ENCODE measurements around the gene OSBPL5. TPM values are rescaled to one million over a fixed set of nuclear protein-coding genes. Genes with fewer than 3 reads are reported as not detected.

Gene OSBPL5
- total RNA-seq, 4 donors from 2014 or later = 39.9 to 94.0 (median 66.4) TPM

DNA sequence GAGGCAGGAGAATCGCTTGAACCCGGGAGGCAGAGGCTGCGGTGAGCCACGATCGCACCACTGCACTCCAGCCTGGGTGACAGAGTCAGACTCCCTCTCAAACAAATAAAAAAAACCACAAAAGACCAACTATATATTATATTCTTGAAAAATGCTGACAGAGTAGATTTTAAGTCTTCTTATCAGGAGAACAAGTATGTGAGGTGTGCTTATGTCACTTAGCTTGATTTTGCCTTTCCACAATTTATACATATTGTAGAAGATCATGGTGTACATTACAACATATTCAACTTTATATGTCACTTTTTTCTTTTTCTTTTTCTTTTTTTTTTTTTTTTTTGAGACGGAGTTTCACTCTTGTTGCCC is 83.7 kb downstream of the OSBPL5 start:
- ATAC-seq = no peak
- H3K4me1 ChIP-seq = no peaks in the 10 kb centered on the region
- WGBS, 2 donors (ENCODE audit: low coverage in 1 of 2) = 67 to 82% methylated on average over 2 to 4 of the region's 6 CpGs
- peaks cover 42% of the 10 kb centered on the region for H3K27me3 ChIP-seq
- H3K4me3 ChIP-seq = no peak overlapping the region
- no peaks in the 10 kb centered on the region for H3K36me3 ChIP-seq
- H3K27ac ChIP-seq = no peak overlapping the region
- no peaks in the 10 kb centered on the region for H3K9me3 ChIP-seq
- TF ChIP-seq POLR2AphosphoS5 (IDR thresholded peaks at IDR 0.05) = no peak
- TF ChIP-seq, protein P1, sequence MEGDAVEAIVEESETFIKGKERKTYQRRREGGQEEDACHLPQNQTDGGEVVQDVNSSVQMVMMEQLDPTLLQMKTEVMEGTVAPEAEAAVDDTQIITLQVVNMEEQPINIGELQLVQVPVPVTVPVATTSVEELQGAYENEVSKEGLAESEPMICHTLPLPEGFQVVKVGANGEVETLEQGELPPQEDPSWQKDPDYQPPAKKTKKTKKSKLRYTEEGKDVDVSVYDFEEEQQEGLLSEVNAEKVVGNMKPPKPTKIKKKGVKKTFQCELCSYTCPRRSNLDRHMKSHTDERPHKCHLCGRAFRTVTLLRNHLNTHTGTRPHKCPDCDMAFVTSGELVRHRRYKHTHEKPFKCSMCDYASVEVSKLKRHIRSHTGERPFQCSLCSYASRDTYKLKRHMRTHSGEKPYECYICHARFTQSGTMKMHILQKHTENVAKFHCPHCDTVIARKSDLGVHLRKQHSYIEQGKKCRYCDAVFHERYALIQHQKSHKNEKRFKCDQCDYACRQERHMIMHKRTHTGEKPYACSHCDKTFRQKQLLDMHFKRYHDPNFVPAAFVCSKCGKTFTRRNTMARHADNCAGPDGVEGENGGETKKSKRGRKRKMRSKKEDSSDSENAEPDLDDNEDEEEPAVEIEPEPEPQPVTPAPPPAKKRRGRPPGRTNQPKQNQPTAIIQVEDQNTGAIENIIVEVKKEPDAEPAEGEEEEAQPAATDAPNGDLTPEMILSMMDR (IDR thresholded peaks at IDR 0.05) = no peak

DNA sequence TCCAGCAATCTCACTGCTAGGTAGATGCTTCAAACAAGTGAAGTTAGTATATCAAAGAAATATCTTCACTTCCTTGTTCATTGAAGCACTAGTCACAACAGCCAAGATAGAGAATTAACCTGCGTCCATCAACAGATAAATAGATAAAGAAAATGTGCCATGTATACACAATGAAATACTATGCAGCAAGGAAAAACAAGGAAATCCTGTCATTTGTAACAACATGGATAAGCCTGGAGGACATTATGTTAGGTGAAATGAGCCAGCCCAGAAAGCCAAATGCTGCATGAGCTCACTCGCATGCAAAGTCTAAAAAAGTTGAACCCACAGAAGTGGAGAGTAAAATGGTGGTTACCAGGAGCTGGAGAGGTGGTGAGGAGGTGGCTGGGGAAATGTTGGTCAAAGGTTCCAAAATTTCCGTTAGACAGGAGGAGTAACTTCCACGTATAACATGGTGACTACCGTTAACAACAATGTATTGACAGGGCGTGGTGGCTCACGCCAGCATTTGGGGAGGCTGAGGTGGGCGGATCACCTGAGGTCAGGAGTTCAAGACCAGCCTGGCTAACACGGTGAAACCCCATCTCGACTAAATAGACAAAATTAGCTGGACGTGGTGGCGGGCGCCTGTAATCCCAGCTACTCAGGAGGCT is 84.3 kb downstream of the OSBPL5 start:
- Histone ChIP-seq H3K9me3 (no peaks in the 10 kb centered on the region), H3K4me3 (no peak overlapping the region), H3K4me1 (no peaks in the 10 kb centered on the region), H3K27ac (no peak overlapping the region), H3K27me3 (peaks cover 42% of the 10 kb centered on the region), H3K36me3 (no peaks in the 10 kb centered on the region)
- ATAC-seq = no peak
- TF ChIP-seq POLR2A (IDR thresholded peaks at IDR 0.05) (no peak), EP300 (IDR thresholded peaks at IDR 0.05) (no peak), POLR2AphosphoS5 (IDR thresholded peaks at IDR 0.05) (no peak)
- TF ChIP-seq, protein P1 (IDR thresholded peaks at IDR 0.05) = no peak
- WGBS, 2 donors (ENCODE audit: low coverage in 1 of 2) = 78 to 89% methylated on average over 12 to 13 of the region's 13 CpGs

DNA sequence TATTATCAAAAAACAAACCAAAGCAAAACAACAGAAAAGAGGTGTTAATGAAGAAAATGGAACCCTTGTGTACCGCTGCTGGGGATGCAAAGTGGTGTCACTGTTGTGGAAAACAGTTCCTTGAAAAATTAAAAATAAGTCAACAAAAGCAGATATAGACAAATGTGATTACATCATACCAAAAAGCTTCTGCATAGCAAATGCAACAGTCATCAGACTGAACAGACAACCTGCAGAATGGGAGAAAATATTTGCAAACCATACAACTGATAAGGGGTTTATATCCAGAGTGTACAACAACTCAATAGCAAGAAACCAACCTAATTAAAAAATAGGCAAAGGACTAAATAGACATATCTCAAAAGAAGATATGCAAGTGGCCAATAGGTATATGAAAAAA is 85.0 kb downstream of the OSBPL5 start:
- no peak for TF ChIP-seq POLR2AphosphoS5 (IDR thresholded peaks at IDR 0.05)
- TF ChIP-seq, protein P1 (IDR thresholded peaks at IDR 0.05) = no peak
- TF ChIP-seq POLR2A (IDR thresholded peaks at IDR 0.05) = no peak
- TF ChIP-seq EP300 (IDR thresholded peaks at IDR 0.05) = no peak
- ATAC-seq = no peak
- H3K4me1 ChIP-seq = no peaks in the 10 kb centered on the region

DNA sequence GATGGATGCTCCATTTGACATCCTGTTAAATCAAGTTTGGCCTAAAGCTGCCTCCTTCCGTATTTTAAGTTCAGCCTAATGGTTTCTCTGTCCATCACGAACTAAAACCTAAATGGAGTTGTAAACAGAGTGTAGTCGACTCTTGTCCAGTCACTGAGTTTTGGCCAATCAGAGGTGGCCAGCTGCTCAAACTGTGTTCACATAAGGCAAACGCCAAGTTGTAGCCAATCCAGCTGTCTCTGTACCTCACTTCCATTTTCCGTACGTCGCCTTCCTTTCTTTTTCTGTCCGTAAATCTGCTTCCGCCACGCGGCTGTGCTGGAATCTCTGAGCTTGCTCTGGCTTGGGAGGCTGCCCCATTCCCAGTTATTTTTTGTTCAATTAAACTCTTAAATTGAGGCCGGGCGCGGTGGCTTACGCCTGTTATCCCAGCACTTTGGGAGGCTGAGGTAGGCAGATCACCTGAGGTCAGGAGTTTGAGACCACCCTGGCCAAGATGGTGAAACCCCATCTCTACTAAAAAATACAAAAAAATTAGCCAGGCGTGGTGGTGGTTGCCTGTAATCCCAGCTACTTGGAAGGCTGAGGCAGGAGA is 87.2 kb downstream of the OSBPL5 start:
- WGBS, 2 donors (ENCODE audit: low coverage in 1 of 2) = 77 to 79% methylated on average over 12 to 14 of the region's 16 CpGs
- H3K27me3 ChIP-seq = peaks cover 42% of the 10 kb centered on the region
- H3K27ac ChIP-seq = no peak overlapping the region
- no peaks in the 10 kb centered on the region for H3K4me1 ChIP-seq
- TF ChIP-seq POLR2AphosphoS5 (IDR thresholded peaks at IDR 0.05) (no peak), POLR2A (IDR thresholded peaks at IDR 0.05) (no peak), EP300 (IDR thresholded peaks at IDR 0.05) (no peak)
- TF ChIP-seq, protein P1 (IDR thresholded peaks at IDR 0.05) = no peak
- H3K9me3 ChIP-seq = no peaks in the 10 kb centered on the region
- no peaks in the 10 kb centered on the region for H3K36me3 ChIP-seq
- ATAC-seq = no peak
- no peak overlapping the region for H3K4me3 ChIP-seq

More for the DNA sequence above, 85.0 kb downstream of the OSBPL5 start:
- H3K36me3 ChIP-seq = no peaks in the 10 kb centered on the region
- H3K27me3 ChIP-seq = peaks cover 44% of the 10 kb centered on the region
- 90 to 100% methylated on average over 1 of the region's 1 CpG for WGBS, 2 donors (ENCODE audit: low coverage in 1 of 2)
- H3K4me3 ChIP-seq = no peak overlapping the region
- H3K9me3 ChIP-seq = no peaks in the 10 kb centered on the region
- H3K27ac ChIP-seq = no peak overlapping the region

DNA sequence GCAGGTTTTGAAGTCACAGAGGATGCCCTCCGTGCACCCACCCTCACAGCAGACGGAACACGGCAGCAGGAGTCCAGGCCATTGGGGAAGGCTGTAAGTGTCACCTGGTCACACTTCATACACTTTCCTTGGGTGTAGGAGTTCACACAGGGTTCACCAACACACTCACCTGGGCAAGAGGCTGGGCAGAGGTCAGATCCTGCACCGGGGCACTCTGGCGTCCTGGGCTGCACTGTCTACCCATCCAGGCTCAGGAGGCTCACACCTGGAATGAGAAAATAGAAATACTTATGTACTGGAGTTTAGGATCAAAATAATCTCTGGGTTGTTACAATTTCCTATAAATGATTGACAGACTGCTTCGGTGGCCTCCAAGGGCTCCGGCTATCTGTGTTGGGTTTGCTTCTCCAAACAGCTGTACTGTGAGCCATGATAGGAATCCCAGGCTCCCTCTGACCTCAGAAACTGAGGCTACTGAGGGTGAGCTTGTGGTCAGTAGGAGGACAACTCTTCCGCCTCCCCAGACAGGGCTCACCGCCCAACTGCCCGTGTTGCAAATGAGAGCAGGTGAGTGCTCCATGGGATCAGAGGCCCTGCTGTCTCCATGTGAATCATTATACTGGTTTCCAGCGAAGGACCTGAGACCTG is 87.8 kb downstream of the OSBPL5 start:
- WGBS, 2 donors (ENCODE audit: low coverage in 1 of 2) = 77 to 100% methylated on average over 4 to 5 of the region's 11 CpGs
- H3K4me3 ChIP-seq = no peak overlapping the region
- H3K9me3 ChIP-seq = no peaks in the 10 kb centered on the region
- no peak for ATAC-seq
- H3K27ac ChIP-seq = no peak overlapping the region
- no peaks in the 10 kb centered on the region for H3K36me3 ChIP-seq
- peaks cover 42% of the 10 kb centered on the region for H3K27me3 ChIP-seq
- TF ChIP-seq POLR2A (IDR thresholded peaks at IDR 0.05) = no peak
- TF ChIP-seq EP300 (IDR thresholded peaks at IDR 0.05) = no peak
- TF ChIP-seq, protein P1 (IDR thresholded peaks at IDR 0.05) = no peak
- no peak for TF ChIP-seq POLR2AphosphoS5 (IDR thresholded peaks at IDR 0.05)
- H3K4me1 ChIP-seq = no peaks in the 10 kb centered on the region
